ENCODE measurements around the gene ZC3H4. TPM values are rescaled to one million over a fixed set of nuclear protein-coding genes. Genes with fewer than 3 reads are reported as not detected.
A peak's percentile ranks its signal among the peaks of the same experiment; 100 is the strongest.

Gene ZC3H4
- total and polyA plus RNA-seq, 9 of the 15 experiments (the other 6 are each of a cell fraction or from before 2014, with no cell fraction given) = 2.2 to 75.6 (median 18.3) TPM

DNA sequence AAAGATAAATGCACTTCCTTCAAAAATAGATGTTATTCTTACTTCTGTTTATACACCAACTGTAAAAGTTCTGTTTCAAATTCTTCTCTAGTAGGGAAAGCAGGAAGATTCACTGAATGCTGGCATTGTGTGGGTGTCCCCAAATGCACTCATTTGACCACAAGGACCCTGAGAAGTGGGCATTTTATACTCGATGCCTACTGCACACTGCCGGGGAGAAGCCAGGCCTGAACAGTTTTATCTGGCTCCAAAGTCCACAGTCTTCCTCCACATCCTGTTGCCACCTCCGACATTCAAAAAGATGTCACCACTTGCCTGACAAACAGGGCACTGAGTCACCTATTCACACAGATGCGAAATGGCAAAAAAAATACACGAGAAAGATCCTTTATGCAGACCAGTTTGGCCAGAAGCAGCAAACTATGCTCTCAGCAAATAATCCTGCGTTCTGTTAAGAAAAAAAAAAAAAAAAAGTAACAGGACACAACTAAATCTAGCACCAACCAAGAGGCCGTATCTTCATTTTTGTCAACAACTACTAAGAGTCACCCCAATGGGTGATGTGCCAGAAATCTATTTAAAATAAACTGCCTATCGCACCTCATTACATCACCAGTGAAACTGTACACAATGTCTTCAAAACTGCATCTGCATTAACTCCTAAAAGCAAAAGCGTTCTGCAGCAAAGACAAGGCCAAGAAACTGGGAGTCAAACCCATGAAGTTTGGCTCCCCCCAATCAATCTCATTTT is 6.2 kb downstream of the ZC3H4 start (continued):
- TF ChIP-seq, protein P1, sequence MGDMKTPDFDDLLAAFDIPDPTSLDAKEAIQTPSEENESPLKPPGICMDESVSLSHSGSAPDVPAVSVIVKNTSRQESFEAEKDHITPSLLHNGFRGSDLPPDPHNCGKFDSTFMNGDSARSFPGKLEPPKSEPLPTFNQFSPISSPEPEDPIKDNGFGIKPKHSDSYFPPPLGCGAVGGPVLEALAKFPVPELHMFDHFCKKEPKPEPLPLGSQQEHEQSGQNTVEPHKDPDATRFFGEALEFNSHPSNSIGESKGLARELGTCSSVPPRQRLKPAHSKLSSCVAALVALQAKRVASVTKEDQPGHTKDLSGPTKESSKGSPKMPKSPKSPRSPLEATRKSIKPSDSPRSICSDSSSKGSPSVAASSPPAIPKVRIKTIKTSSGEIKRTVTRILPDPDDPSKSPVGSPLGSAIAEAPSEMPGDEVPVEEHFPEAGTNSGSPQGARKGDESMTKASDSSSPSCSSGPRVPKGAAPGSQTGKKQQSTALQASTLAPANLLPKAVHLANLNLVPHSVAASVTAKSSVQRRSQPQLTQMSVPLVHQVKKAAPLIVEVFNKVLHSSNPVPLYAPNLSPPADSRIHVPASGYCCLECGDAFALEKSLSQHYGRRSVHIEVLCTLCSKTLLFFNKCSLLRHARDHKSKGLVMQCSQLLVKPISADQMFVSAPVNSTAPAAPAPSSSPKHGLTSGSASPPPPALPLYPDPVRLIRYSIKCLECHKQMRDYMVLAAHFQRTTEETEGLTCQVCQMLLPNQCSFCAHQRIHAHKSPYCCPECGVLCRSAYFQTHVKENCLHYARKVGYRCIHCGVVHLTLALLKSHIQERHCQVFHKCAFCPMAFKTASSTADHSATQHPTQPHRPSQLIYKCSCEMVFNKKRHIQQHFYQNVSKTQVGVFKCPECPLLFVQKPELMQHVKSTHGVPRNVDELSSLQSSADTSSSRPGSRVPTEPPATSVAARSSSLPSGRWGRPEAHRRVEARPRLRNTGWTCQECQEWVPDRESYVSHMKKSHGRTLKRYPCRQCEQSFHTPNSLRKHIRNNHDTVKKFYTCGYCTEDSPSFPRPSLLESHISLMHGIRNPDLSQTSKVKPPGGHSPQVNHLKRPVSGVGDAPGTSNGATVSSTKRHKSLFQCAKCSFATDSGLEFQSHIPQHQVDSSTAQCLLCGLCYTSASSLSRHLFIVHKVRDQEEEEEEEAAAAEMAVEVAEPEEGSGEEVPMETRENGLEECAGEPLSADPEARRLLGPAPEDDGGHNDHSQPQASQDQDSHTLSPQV (IDR thresholded peaks at IDR 0.05) = peak; percentile 6; the same call in 1 of the 2 replicates
- TF ChIP-seq CREM (IDR thresholded peaks at IDR 0.05; ENCODE audit: low read depth) = 0 out of 2 replicates have a peak, but pooled peaks have one; percentile 10
- TF ChIP-seq, protein P2, sequence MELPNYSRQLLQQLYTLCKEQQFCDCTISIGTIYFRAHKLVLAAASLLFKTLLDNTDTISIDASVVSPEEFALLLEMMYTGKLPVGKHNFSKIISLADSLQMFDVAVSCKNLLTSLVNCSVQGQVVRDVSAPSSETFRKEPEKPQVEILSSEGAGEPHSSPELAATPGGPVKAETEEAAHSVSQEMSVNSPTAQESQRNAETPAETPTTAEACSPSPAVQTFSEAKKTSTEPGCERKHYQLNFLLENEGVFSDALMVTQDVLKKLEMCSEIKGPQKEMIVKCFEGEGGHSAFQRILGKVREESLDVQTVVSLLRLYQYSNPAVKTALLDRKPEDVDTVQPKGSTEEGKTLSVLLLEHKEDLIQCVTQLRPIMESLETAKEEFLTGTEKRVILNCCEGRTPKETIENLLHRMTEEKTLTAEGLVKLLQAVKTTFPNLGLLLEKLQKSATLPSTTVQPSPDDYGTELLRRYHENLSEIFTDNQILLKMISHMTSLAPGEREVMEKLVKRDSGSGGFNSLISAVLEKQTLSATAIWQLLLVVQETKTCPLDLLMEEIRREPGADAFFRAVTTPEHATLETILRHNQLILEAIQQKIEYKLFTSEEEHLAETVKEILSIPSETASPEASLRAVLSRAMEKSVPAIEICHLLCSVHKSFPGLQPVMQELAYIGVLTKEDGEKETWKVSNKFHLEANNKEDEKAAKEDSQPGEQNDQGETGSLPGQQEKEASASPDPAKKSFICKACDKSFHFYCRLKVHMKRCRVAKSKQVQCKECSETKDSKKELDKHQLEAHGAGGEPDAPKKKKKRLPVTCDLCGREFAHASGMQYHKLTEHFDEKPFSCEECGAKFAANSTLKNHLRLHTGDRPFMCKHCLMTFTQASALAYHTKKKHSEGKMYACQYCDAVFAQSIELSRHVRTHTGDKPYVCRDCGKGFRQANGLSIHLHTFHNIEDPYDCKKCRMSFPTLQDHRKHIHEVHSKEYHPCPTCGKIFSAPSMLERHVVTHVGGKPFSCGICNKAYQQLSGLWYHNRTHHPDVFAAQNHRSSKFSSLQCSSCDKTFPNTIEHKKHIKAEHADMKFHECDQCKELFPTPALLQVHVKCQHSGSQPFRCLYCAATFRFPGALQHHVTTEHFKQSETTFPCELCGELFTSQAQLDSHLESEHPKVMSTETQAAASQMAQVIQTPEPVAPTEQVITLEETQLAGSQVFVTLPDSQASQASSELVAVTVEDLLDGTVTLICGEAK (IDR thresholded peaks at IDR 0.05) = peak; percentile 7; the same call in 1 of the 2 replicates
- TF ChIP-seq, protein P2 (CRISPR knock-in tag; IDR thresholded peaks at IDR 0.05) = no peak
- 0 out of 2 replicates have a peak, but pooled peaks have one; percentile 16 for TF ChIP-seq FOXJ2 (tag; IDR thresholded peaks at IDR 0.05)
- TF ChIP-seq ZNF175 (CRISPR knock-in tag; IDR thresholded peaks at IDR 0.05; ENCODE audit: low read depth) = 0 out of 2 replicates have a peak, but pooled peaks have one; percentile 23
- TF ChIP-seq ZNF384 (IDR thresholded peaks at IDR 0.05; ENCODE audit: low read depth, low read length) = 0 out of 2 replicates have a peak, but pooled peaks have one; percentile 43
- TF ChIP-seq, protein P3, sequence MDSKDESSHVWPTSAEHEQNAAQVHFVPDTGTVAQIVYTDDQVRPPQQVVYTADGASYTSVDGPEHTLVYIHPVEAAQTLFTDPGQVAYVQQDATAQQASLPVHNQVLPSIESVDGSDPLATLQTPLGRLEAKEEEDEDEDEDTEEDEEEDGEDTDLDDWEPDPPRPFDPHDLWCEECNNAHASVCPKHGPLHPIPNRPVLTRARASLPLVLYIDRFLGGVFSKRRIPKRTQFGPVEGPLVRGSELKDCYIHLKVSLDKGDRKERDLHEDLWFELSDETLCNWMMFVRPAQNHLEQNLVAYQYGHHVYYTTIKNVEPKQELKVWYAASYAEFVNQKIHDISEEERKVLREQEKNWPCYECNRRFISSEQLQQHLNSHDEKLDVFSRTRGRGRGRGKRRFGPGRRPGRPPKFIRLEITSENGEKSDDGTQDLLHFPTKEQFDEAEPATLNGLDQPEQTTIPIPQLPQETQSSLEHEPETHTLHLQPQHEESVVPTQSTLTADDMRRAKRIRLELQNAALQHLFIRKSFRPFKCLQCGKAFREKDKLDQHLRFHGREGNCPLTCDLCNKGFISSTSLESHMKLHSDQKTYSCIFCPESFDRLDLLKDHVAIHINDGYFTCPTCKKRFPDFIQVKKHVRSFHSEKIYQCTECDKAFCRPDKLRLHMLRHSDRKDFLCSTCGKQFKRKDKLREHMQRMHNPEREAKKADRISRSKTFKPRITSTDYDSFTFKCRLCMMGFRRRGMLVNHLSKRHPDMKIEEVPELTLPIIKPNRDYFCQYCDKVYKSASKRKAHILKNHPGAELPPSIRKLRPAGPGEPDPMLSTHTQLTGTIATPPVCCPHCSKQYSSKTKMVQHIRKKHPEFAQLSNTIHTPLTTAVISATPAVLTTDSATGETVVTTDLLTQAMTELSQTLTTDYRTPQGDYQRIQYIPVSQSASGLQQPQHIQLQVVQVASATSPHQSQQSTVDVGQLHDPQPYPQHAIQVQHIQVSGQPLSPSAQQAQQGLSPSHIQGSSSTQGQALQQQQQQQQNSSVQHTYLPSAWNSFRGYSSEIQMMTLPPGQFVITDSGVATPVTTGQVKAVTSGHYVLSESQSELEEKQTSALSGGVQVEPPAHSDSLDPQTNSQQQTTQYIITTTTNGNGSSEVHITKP (IDR thresholded peaks at IDR 0.05; ENCODE audit: partially characterized antibody) = no peak
- peak; percentile 19 to 30; a peak in 1 of 4 replicates for TF ChIP-seq FOXK2 (conservative IDR thresholded peaks at IDR 0.05 in 1 of 2, IDR thresholded peaks at IDR 0.05 in 1 of 2; ENCODE audit: low read depth in 2 of 2)
